NCI-H82 treated with DMSO at 0.1 percent for 48 hours (cell line): Measurements from ENCODE around the gene TRPM7.
"Not testable (repeated sequence)": the region's sequence is repeated elsewhere in the genome, so short reads cannot be mapped to it uniquely, and the experiment has no call there.

ENCODE experiments used
- DNase-seq: peaks from one replicate; lab custom pipeline; 2025; ENCODE audit not compliant: unreplicated experiment; lab: John Stamatoyannopoulos, UW

The TRPM7 gene

GRCh38 chr15:50573842-50574241 is 112.8 kb downstream of the TRPM7 start:
- DNase-seq = not testable (repeated sequence)

GRCh38 chr15:50563756-50564155 is 122.8 kb downstream of the TRPM7 start:
- DNase-seq = no peak

- no peak for DNase-seq
These were observed 123.6 kb downstream of the TRPM7 start for GRCh38 chr15:50562735-50563640.

- DNase-seq = no peak
These were observed 128.6 kb downstream of the TRPM7 start for GRCh38 chr15:50558012-50558411.

- DNase-seq = no peak
These were observed 129.8 kb downstream of the TRPM7 start for GRCh38 chr15:50556642-50557371.

GRCh38 chr15:50552238-50552637 is 134.4 kb downstream of the TRPM7 start:
- no peak for DNase-seq

GRCh38 chr15:50549326-50549725 is 137.3 kb downstream of the TRPM7 start:
- no peak for DNase-seq

- no peak for DNase-seq
These were observed 140.0 kb downstream of the TRPM7 start, which contains the start of gene USP50 for GRCh38 chr15:50546566-50546965. TSS of gene USP50 (minus strand) at chr15:50546666. CDS start at chr15:50546525, 141 bp downstream.

GRCh38 chr15:50544368-50544767 is 142.2 kb downstream of the TRPM7 start:
- DNase-seq = no peak

- DNase-seq = no peak
These were observed 143.0 kb downstream of the TRPM7 start for GRCh38 chr15:50543556-50543955.

- DNase-seq = no peak
These were observed 143.7 kb downstream of the TRPM7 start for GRCh38 chr15:50542887-50543210.

GRCh38 chr15:50531766-50532165 is 154.8 kb downstream of the TRPM7 start:
- DNase-seq = no peak

- no peak for DNase-seq
These were observed 155.4 kb downstream of the TRPM7 start for GRCh38 chr15:50531163-50531562.

GRCh38 chr15:50523851-50524251 is 162.7 kb downstream of the TRPM7 start:
- no peak for DNase-seq

GRCh38 chr15:50519740-50520425 is 166.7 kb downstream of the TRPM7 start:
- DNase-seq = no peak

- no peak for DNase-seq
These were observed 173.6 kb downstream of the TRPM7 start for GRCh38 chr15:50513001-50513400.
